IPS-NIHi7 (cell line): ENCODE results near the gene HMCN1.

ENCODE experiments used
- DNase-seq: peaks from one replicate; pipeline ENCODE4 v3.0.0; 2012; ENCODE audit warnings: mixed read lengths; ENCODE audit errors: extremely low spot score

HMCN1 gene

GRCh38 chr1:185965870-185966269, 231.7 kb downstream of the HMCN1 start:
- no peak for DNase-seq

- no peak for DNase-seq
These were observed 232.3 kb downstream of the HMCN1 start for GRCh38 chr1:185966471-185966870.

- no peak for DNase-seq
These were observed 234.8 kb downstream of the HMCN1 start for GRCh38 chr1:185969028-185969427.

- no peak for DNase-seq
These were observed 235.4 kb downstream of the HMCN1 start for GRCh38 chr1:185969524-185969991.

GRCh38 chr1:185971688-185972087, 237.5 kb downstream of the HMCN1 start:
- no peak for DNase-seq

- no peak for DNase-seq
These were observed 238.1 kb downstream of the HMCN1 start for GRCh38 chr1:185972096-185972850.

GRCh38 chr1:185973645-185974044, 239.5 kb downstream of the HMCN1 start:
- no peak for DNase-seq

- no peak for DNase-seq
These were observed 240.4 kb downstream of the HMCN1 start for GRCh38 chr1:185974367-185975170.

- DNase-seq: no peak
These were observed 246.7 kb downstream of the HMCN1 start for GRCh38 chr1:185980891-185981290.

GRCh38 chr1:185984113-185984836, 250.1 kb downstream of the HMCN1 start:
- no peak for DNase-seq

- no peak for DNase-seq
These were observed 253.6 kb downstream of the HMCN1 start for GRCh38 chr1:185987611-185988321.

- DNase-seq: no peak
These were observed 256.4 kb downstream of the HMCN1 start for GRCh38 chr1:185990565-185990964.

- no peak for DNase-seq
These were observed 257.1 kb downstream of the HMCN1 start for GRCh38 chr1:185991266-185991665.

GRCh38 chr1:185996211-185996610, 262.0 kb downstream of the HMCN1 start:
- no peak for DNase-seq

GRCh38 chr1:185998391-185998790, 264.2 kb downstream of the HMCN1 start:
- DNase-seq: peak; percentile 17

- no peak for DNase-seq
These were observed 268.2 kb downstream of the HMCN1 start for GRCh38 chr1:186002406-186002805.

- DNase-seq: no peak
These were observed 275.0 kb downstream of the HMCN1 start for GRCh38 chr1:186009039-186009737.

GRCh38 chr1:186014370-186015037, 280.3 kb downstream of the HMCN1 start:
- DNase-seq: no peak

- DNase-seq: no peak
These were observed 282.7 kb downstream of the HMCN1 start for GRCh38 chr1:186016856-186017255.

GRCh38 chr1:186022184-186022583, 288.0 kb downstream of the HMCN1 start:
- DNase-seq: no peak
